ENCODE data around the gene SELPLG.

SELPLG gene

DNA sequence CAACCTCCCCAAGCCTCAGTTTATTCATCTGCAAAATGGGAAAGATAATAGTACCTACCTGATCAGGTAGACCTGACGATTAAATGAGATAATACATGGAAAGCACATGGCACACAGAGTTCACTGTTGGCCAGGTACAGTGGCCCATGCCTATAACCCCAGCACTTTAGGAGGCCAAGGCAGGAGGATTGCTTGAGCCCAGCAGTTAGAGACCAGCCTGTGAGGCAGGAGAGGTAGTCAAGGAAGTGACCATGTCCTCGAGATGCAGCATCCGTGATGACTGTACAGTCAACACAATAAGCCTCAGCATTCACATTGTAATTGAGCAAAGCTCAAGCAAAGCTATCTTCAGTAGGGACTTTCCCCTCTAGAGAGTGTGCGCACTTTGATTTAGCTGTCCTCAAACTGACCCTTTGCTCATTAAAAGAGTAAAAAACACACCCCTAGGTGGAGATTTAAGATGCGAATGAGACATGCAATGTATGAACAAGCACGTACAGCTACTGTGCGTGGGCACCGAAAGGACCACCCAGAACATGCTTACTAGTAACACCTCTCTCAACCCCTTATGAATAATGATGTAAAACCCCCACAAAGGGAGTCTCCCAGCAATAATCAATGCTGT lies 61.4 kb downstream of the SELPLG start:
- no peak for DNase-seq (ENCODE audit: low read depth in 2 of 2)

All from stimulated activated CD4-positive, alpha-beta T cell treated with anti-CD3 and anti-CD28 coated beads, Interleukin-1b, Interleukin-23, amount 100 ng/mL, for 4 hours (primary cell).